Measurements from ENCODE around the gene ZSCAN12. TPM values are rescaled to one million over a fixed set of nuclear protein-coding genes. Genes with fewer than 3 reads are reported as not detected.
A peak's percentile ranks its signal among the peaks of the same experiment; 100 is the strongest.

The ZSCAN12 gene
- total and polyA plus RNA-seq, 2 of the 13 experiments (the other 11 are each of a cell fraction or from before 2014, with no cell fraction given): 2.8 to 8.9 TPM

- TF ChIP-seq DMTF1 (CRISPR knock-in tag; IDR thresholded peaks at IDR 0.05): no peak
- TF ChIP-seq SAP130 (CRISPR knock-in tag; IDR thresholded peaks at IDR 0.05; ENCODE audit: low read depth): peak; percentile 81
- TF ChIP-seq IKZF5 (CRISPR knock-in tag; IDR thresholded peaks at IDR 0.05): 0 out of 2 replicates have a peak, but pooled peaks have one; percentile 58
- TF ChIP-seq FOXJ3 (CRISPR knock-in tag; IDR thresholded peaks at IDR 0.05; ENCODE audit: borderline replicate concordance): peak; percentile 52; the same call in 1 of the 2 replicates
- TF ChIP-seq KDM1A (CRISPR knock-in tag; IDR thresholded peaks at IDR 0.05): peak; percentile 84
- TF ChIP-seq PHF21A (CRISPR knock-in tag; IDR thresholded peaks at IDR 0.05): peak; percentile 73
- peak; percentile 85 for TF ChIP-seq MIXL1 (CRISPR knock-in tag; IDR thresholded peaks at IDR 0.05)
- no peak for TF ChIP-seq ZNF17 (CRISPR knock-in tag; IDR thresholded peaks at IDR 0.05)
- no peak for TF ChIP-seq ARHGAP35 (CRISPR knock-in tag; IDR thresholded peaks at IDR 0.05; ENCODE audit: borderline replicate concordance)
- TF ChIP-seq SOX5 (CRISPR knock-in tag; IDR thresholded peaks at IDR 0.05; ENCODE audit: borderline replicate concordance): peak; percentile 52; the same call in 1 of the 2 replicates
- TF ChIP-seq FOXP4 (CRISPR knock-in tag; IDR thresholded peaks at IDR 0.05): peak; percentile 43; the same call in 1 of the 2 replicates
- peak; percentile 12; the same call in 1 of the 2 replicates for TF ChIP-seq HNF4G (IDR thresholded peaks at IDR 0.05; ENCODE audit: borderline replicate concordance, low read depth, low read length)
- no peak for TF ChIP-seq HNF4G (CRISPR knock-in tag; IDR thresholded peaks at IDR 0.05; ENCODE audit: borderline replicate concordance, low read depth)
- TF ChIP-seq SMAD3 (CRISPR knock-in tag; IDR thresholded peaks at IDR 0.05): 0 out of 2 replicates have a peak, but pooled peaks have one; percentile 22
- 0 out of 2 replicates have a peak, but pooled peaks have one; percentile 21 for TF ChIP-seq ZNF441 (CRISPR knock-in tag; IDR thresholded peaks at IDR 0.05; ENCODE audit: borderline replicate concordance)
- TF ChIP-seq SP5 (CRISPR knock-in tag; IDR thresholded peaks at IDR 0.05; ENCODE audit: borderline replicate concordance, low read depth): no peak
- no peak for TF ChIP-seq MZF1 (CRISPR knock-in tag; IDR thresholded peaks at IDR 0.05; ENCODE audit: borderline replicate concordance)
- no peak for TF ChIP-seq ZNF678 (CRISPR knock-in tag; IDR thresholded peaks at IDR 0.05)
- TF ChIP-seq IKZF4 (CRISPR knock-in tag; IDR thresholded peaks at IDR 0.05; ENCODE audit: borderline replicate concordance, low read depth, not compliant biosample characterization): no peak
- TF ChIP-seq ZNF773 (CRISPR knock-in tag; IDR thresholded peaks at IDR 0.05; ENCODE audit: borderline replicate concordance): no peak
- peak; percentile 44; the same call in 1 of the 2 replicates for TF ChIP-seq ATF2 (CRISPR knock-in tag; IDR thresholded peaks at IDR 0.05)
- TF ChIP-seq MAX (IDR thresholded peaks at IDR 0.05): 0 out of 2 replicates have a peak, but pooled peaks have one; percentile 34
- 0 out of 2 replicates have a peak, but pooled peaks have one; percentile 26 for TF ChIP-seq SIN3A (IDR thresholded peaks at IDR 0.05; ENCODE audit: borderline replicate concordance, low read depth, low read length)
- no peak for TF ChIP-seq ZNF253 (CRISPR knock-in tag; IDR thresholded peaks at IDR 0.05; ENCODE audit: borderline replicate concordance)
- TF ChIP-seq FOXA3 (CRISPR knock-in tag; IDR thresholded peaks at IDR 0.05): peak; percentile 96
These were observed 54.3 kb downstream of the ZSCAN12 start (continued) for GRCh38 chr6:28345201-28345600.

All from HepG2 (cell line).